Lung (tissue), 16 donors: ENCODE data around the gene TSPAN14. TPM values are rescaled to one million over a fixed set of nuclear protein-coding genes. Genes with fewer than 3 reads are reported as not detected.

Experiments used
- ATAC-seq: fragments of 200-7000 bp; cut with Tn5 transposase; one replicate; pipeline ENCODE4 v1.9.1; 2020; ENCODE audit warnings: moderate number of reproducible peaks; ENCODE audit not compliant: insufficient read depth, low FRiP score
- DNase-seq, 3 donors: peaks; one replicate each; pipeline ENCODE4 v3.0.0-alpha.2; 2013 to 2017
- H3K27ac ChIP-seq, 2 donors: one replicate each; pipeline ENCODE4 v1.5.1; 2013; ENCODE audit warnings: mild to moderate bottlenecking in 2 of 2, moderate library complexity in 2 of 2, control low read depth in 1 of 2, inconsistent platforms in 1 of 2, low read depth in 1 of 2, low read length in 1 of 2
- H3K27me3 ChIP-seq, 3 donors: one replicate each; pipeline ENCODE4 v1.5.1; 2013; ENCODE audit warnings: low read length in 2 of 3; ENCODE audit not compliant: control insufficient read depth in 3 of 3, insufficient read depth in 3 of 3
- H3K36me3 ChIP-seq, 4 donors: one replicate each; pipeline ENCODE4 v1.5.1; 2013; ENCODE audit warnings: low read length in 4 of 4, mild to moderate bottlenecking in 1 of 4, moderate library complexity in 1 of 4; ENCODE audit not compliant: control insufficient read depth in 4 of 4, insufficient read depth in 4 of 4
- H3K4me1 ChIP-seq, 5 donors: one replicate each; pipeline ENCODE4 v1.5.1; 2013; ENCODE audit warnings: low read length in 5 of 5, mild to moderate bottlenecking in 2 of 5, moderate library complexity in 1 of 5; ENCODE audit not compliant: control insufficient read depth in 5 of 5, insufficient read depth in 5 of 5
- H3K4me3 ChIP-seq: one replicate; pipeline ENCODE4 v1.5.1; 2013; ENCODE audit warnings: mild to moderate bottlenecking, control low read depth, moderate library complexity
- H3K9ac ChIP-seq, 2 donors: one replicate each; pipeline ENCODE4 v1.5.1; 2013; ENCODE audit warnings: low read length in 2 of 2, control low read depth in 1 of 2; ENCODE audit not compliant: insufficient read depth in 1 of 2
- H3K9me3 ChIP-seq, 4 donors: one replicate each; pipeline ENCODE4 v1.5.1; 2013; ENCODE audit warnings: low read length in 3 of 4, mild to moderate bottlenecking in 1 of 4, moderate library complexity in 1 of 4; ENCODE audit not compliant: control insufficient read depth in 4 of 4, insufficient read depth in 3 of 4
- CTCF ChIP-seq: IDR thresholded peaks from 2 replicates; pipeline ENCODE4 v1.5.1; 2012; ENCODE audit warnings: mild to moderate bottlenecking; ENCODE audit errors: control extremely low read depth, extremely low read depth
- WGBS, 2 donors: extraction: QIAGEN DNeasy Blood & Tissue Kit; methylation state at CpG; one replicate each; pipeline ENCODE4 v1.1.7; 2013; 5-methylcytosine and 5-hydroxymethylcytosine counted together
- long read RNA-seq, 5 donors: transcript quantifications; one replicate each; lab custom pipeline, GENCODE V29; 2026
- polyA plus RNA-seq, 2 donors: library from polyadenylated mRNA; stranded (reverse); fragments of 200-250 nt; gene quantifications; one replicate each; pipeline ENCODE4 v1.2.1, GENCODE V29; 2013
- total RNA-seq, 2 donors: library from RNA; depleted of rRNA in 1 of 2; stranded (reverse); fragments of >200 nt in 1 of 2; gene quantifications; one replicate each; pipeline ENCODE4 v1.2.1, GENCODE V29; 2014 to 2021
- donor health status: control.
- donor health status: control.
- donor health status: Bipolar disorder and iron deficiency.
- donor health status: healthy.
- donor health status: DM: yes; HTN: yes; CAD: no.

TSPAN14 gene
- total RNA-seq (100 to 1,000 TPM in 1 of 2 donors, 10 to 100 TPM in 1; 67.3 to 164 TPM), polyA plus RNA-seq (100 to 1,000 TPM in 1 of 2 donors, 10 to 100 TPM in 1; 40.9 to 187 TPM)
- long read RNA-seq, donor 1, full-length matches to known transcripts, result 9 of 9 reads
- long read RNA-seq, donor 1, partial matches to known transcripts, result 0 of 9 reads
- long read RNA-seq, donor 1, other reads (novel, unspliced or antisense), result 0 of 9 reads
- long read RNA-seq, donor 2, full-length matches to known transcripts, result 7 of 7 reads
- long read RNA-seq, donor 2, partial matches to known transcripts, result 0 of 7 reads
- long read RNA-seq, donor 2, other reads (novel, unspliced or antisense), result 0 of 7 reads
- long read RNA-seq, donor 3, full-length matches to known transcripts, result 6 of 6 reads
- long read RNA-seq, donor 3, partial matches to known transcripts, result 0 of 6 reads
- long read RNA-seq, donor 3, other reads (novel, unspliced or antisense), result 0 of 6 reads
- long read RNA-seq, donor 4, full-length matches to known transcripts, result 3 of 26 reads
- long read RNA-seq, donor 4, partial matches to known transcripts, result 23 of 26 reads
- long read RNA-seq, donor 4, other reads (novel, unspliced or antisense), result 0 of 26 reads
- long read RNA-seq, donor 5, full-length matches to known transcripts, result 5 of 10 reads
- long read RNA-seq, donor 5, partial matches to known transcripts, result 0 of 10 reads
- long read RNA-seq, donor 5, other reads (novel, unspliced or antisense), result 5 of 10 reads

GRCh38 chr10:80453842-80454512 lies at the start of gene TSPAN14:
TSPAN14 (plus strand) TSS chr10:80454310; CDS start chr10:80489234, 34,924 bp downstream.
- 0 to 1% methylated on average over 47 to 97 of the region's 97 CpGs for WGBS, 2 donors
- H3K27me3 ChIP-seq, result no peaks in the 10 kb centered on the region
- H3K4me1 ChIP-seq, result peaks cover 0 to 25% (median 14%) of the 10 kb centered on the region in 5 donors
- peak within 1 kb of the TSS; percentile 41 to 56 for H3K9ac ChIP-seq
- no peak for TF ChIP-seq CTCF
- no peaks in the 10 kb centered on the region for H3K9me3 ChIP-seq
- H3K36me3 ChIP-seq, result no peaks in the 10 kb centered on the region
- DNase-seq (peak; percentile 80 to 89 (median 86)), ATAC-seq (peak; percentile 78)
- H3K27ac ChIP-seq, result peak within 1 kb of the TSS; percentile 97 to 100
- H3K4me3 ChIP-seq, result peak within 1 kb of the TSS; percentile 87

- no peak overlapping the region for H3K9ac ChIP-seq
- H3K27me3 ChIP-seq, result no peaks in the 10 kb centered on the region
- no peaks in the 10 kb centered on the region for H3K9me3 ChIP-seq
- no peak for ATAC-seq
- DNase-seq, result no peak
- no peak for TF ChIP-seq CTCF
- H3K4me1 ChIP-seq, result peaks cover 0 to 19% (median 6%) of the 10 kb centered on the region in 5 donors
- H3K36me3 ChIP-seq, result no peaks in the 10 kb centered on the region
- no peak overlapping the region for H3K27ac ChIP-seq
- no peak overlapping the region for H3K4me3 ChIP-seq
- 82 to 90% methylated on average over 1 of the region's 1 CpG for WGBS, 2 donors
These were observed 49.1 kb upstream of the TSPAN14 start for GRCh38 chr10:80405035-80405434.

- H3K36me3 ChIP-seq, result no peaks in the 10 kb centered on the region
- H3K27me3 ChIP-seq, result no peaks in the 10 kb centered on the region
- 77 to 86% methylated on average over 4 of the region's 4 CpGs for WGBS, 2 donors
- no peak overlapping the region for H3K9ac ChIP-seq
- peaks cover 0 to 25% (median 7%) of the 10 kb centered on the region in 5 donors for H3K4me1 ChIP-seq
- no peak for TF ChIP-seq CTCF
- DNase-seq (peak in 2 of 3 donors; percentile 61 to 83), ATAC-seq (no peak)
- H3K27ac ChIP-seq, result no peak overlapping the region
- H3K4me3 ChIP-seq, result no peak overlapping the region
- no peaks in the 10 kb centered on the region for H3K9me3 ChIP-seq
These were observed 48.5 kb upstream of the TSPAN14 start for GRCh38 chr10:80405626-80406025.
